NOMO-1 (cell line): ENCODE measurements around the gene TUSC2.

Source experiments
- DNase-seq, 2 experiments: peaks; one replicate each; lab custom pipeline; 2025; ENCODE audit not compliant: unreplicated experiment in 2 of 2; lab: John Stamatoyannopoulos, UW

TUSC2 gene

GRCh38 chr3:50338965-50339364 is 10.9 kb upstream of the TUSC2 start:
- peak; percentile 53 to 66 for DNase-seq

GRCh38 chr3:50337175-50337861 is 9.3 kb upstream of the TUSC2 start:
- DNase-seq = peak; percentile 99

GRCh38 chr3:50336452-50337174 is 8.6 kb upstream of the TUSC2 start:
- DNase-seq = no peak

- DNase-seq = no peak
Observed at GRCh38 chr3:50334339-50335075, 6.5 kb upstream of the TUSC2 start.

GRCh38 chr3:50333744-50334328 is 5.8 kb upstream of the TUSC2 start:
- no peak for DNase-seq

GRCh38 chr3:50331364-50331907 is 3.4 kb upstream of the TUSC2 start:
- DNase-seq = no peak

GRCh38 chr3:50330330-50330729 is 2.3 kb upstream of the TUSC2 start:
- DNase-seq = no peak

GRCh38 chr3:50327129-50327528 is 894 bp downstream of the TUSC2 start:
- no peak for DNase-seq

GRCh38 chr3:50326182-50326541 is 1.9 kb downstream of the TUSC2 start:
- no peak for DNase-seq

- no peak for DNase-seq
Observed at GRCh38 chr3:50325497-50326181, 2.4 kb downstream of the TUSC2 start.

GRCh38 chr3:50325113-50325480 is 2.9 kb downstream of the TUSC2 start:
- no peak for DNase-seq

GRCh38 chr3:50324351-50325112 is 3.5 kb downstream of the TUSC2 start:
- peak; percentile 4 to 52 for DNase-seq

GRCh38 chr3:50323614-50324199 is 4.3 kb downstream of the TUSC2 start:
- DNase-seq = no peak

GRCh38 chr3:50323092-50323600 is 4.9 kb downstream of the TUSC2 start:
- DNase-seq = no peak

GRCh38 chr3:50322386-50323091 is 5.5 kb downstream of the TUSC2 start, which contains the start of gene HYAL2:
TSS of gene HYAL2 (minus strand) at chr3:50322745. CDS start at chr3:50320489, 2,256 bp downstream.
- no peak for DNase-seq

GRCh38 chr3:50322115-50322385 is 6.0 kb downstream of the TUSC2 start:
- no peak for DNase-seq

- DNase-seq = peak; percentile 84 to 90
Observed at GRCh38 chr3:50321336-50322114, 6.5 kb downstream of the TUSC2 start.

- peak; percentile 43 to 49 for DNase-seq
Observed at GRCh38 chr3:50320853-50321335, 7.1 kb downstream of the TUSC2 start.
